ENCODE results near the gene ATOH1. TPM values are rescaled to one million over a fixed set of nuclear protein-coding genes. Genes with fewer than 3 reads are reported as not detected.

ATOH1 gene
- total and polyA plus RNA-seq, 2 of the 4 experiments (the other 2 are of a cell fraction): not detected

- no peak overlapping the region for H3K4me3 ChIP-seq (ENCODE audit: insufficient read depth, low read depth, low read length)
- no peak overlapping the region for H2AK5ac ChIP-seq (ENCODE audit: low read depth, low read length)
- H2BK5ac ChIP-seq (ENCODE audit: low read depth, low read length, poor library complexity, severe bottlenecking): no peak overlapping the region
- ChIA-PET POLR2A (ENCODE audit: unreplicated experiment) (no interaction called here), CTCF (no interaction called here)
- 19% methylated on average over 15 of the region's 42 CpGs; no CpG with 5 or more reads in 1 of the 2 experiments for WGBS, 2 experiments (ENCODE audit: extremely low coverage in 2 of 2, insufficient read length in 1 of 2)
- peaks cover 39% of the 10 kb centered on the region for H3K27me3 ChIP-seq (ENCODE audit: control insufficient read depth, insufficient read depth, low read length)
- H3K79me1 ChIP-seq (ENCODE audit: low read depth in 1 of 2, low read length in 2 of 2): no peaks in the 10 kb centered on the region
- H3K23ac ChIP-seq (ENCODE audit: low read depth, low read length): no peak overlapping the region
- in situ Hi-C loops (cut with MboI; ENCODE audit: low sequenced_read_pairs): no loop called here
- H2AFZ ChIP-seq (replicated peaks; ENCODE audit: low read length, poor library complexity): peak overlapping the region; percentile 64
- H3K4ac ChIP-seq (ENCODE audit: low read depth, low read length): no peak overlapping the region
- DNase-seq (no peak), ATAC-seq (ENCODE audit: low read depth) (no peak)
- BruUV-seq (replicated peaks): no TSS peak
- H3K4me1 ChIP-seq (ENCODE audit: control insufficient read depth, insufficient read depth, low read length): no peaks in the 10 kb centered on the region
- no peak overlapping the region; the same call in 1 of the 2 replicates for H2BK120ac ChIP-seq (ENCODE audit: low read depth, low read length)
- no peak overlapping the region for H4K8ac ChIP-seq (ENCODE audit: low read depth in 2 of 2, low read length in 2 of 2)
- H2AK9ac ChIP-seq (replicated peaks; ENCODE audit: low read depth, low read length, poor library complexity): no peak overlapping the region
- no peak overlapping the region; the same call in 1 of the 2 replicates for H2BK20ac ChIP-seq (ENCODE audit: low read depth, low read length)
- TF ChIP-seq NFE2L2 (IDR thresholded peaks at IDR 0.05; ENCODE audit: low read depth, low read length): no peak
- no peak for TF ChIP-seq ELK1 (IDR thresholded peaks at IDR 0.05; ENCODE audit: borderline replicate concordance, low read depth, low read length)
- no peak for TF ChIP-seq FOS (IDR thresholded peaks at IDR 0.05; ENCODE audit: low read depth, low read length)
- no peak for TF ChIP-seq RCOR1 (IDR thresholded peaks at IDR 0.05; ENCODE audit: insufficient replicate concordance, low read length)
- TF ChIP-seq CEBPB (IDR thresholded peaks at IDR 0.05; ENCODE audit: low read depth, low read length): no peak
- TF ChIP-seq SMC3 (IDR thresholded peaks at IDR 0.05; ENCODE audit: low read depth, low read length): no peak
- no peak for TF ChIP-seq MXI1 (IDR thresholded peaks at IDR 0.05; ENCODE audit: borderline replicate concordance, low read depth, low read length)
- no peak for TF ChIP-seq CHD1 (IDR thresholded peaks at IDR 0.05; ENCODE audit: low read depth, low read length)
- H4K5ac ChIP-seq (ENCODE audit: low read depth, low read length): no peak overlapping the region
- dilution Hi-C loops (cut with HindIII; ENCODE audit: low sequenced_read_pairs, unreplicated experiment): no loop called here
- no peaks in the 10 kb centered on the region; the same call in 1 of the 2 replicates for H4K20me1 ChIP-seq (ENCODE audit: insufficient read depth, low read length)
- no peak overlapping the region for H3K4me2 ChIP-seq (ENCODE audit: low read depth, low read length)
- no peak overlapping the region for H3K18ac ChIP-seq (ENCODE audit: low read depth, low read length)
- H3K9ac ChIP-seq (ENCODE audit: low read depth, low read length): no peak overlapping the region
- no peaks in the 10 kb centered on the region for H3K36me3 ChIP-seq (ENCODE audit: control insufficient read depth, insufficient read depth, low read length)
- H3K9me1 ChIP-seq (ENCODE audit: insufficient read depth, low read length): no peaks in the 10 kb centered on the region
- no peak overlapping the region for H2BK15ac ChIP-seq (ENCODE audit: low read depth, low read length)
- H4K91ac ChIP-seq (ENCODE audit: insufficient read depth, low read depth, low read length): no peak overlapping the region; the same call in 1 of the 2 replicates
- intact Hi-C loops (cut with micrococcal nuclease): no loop called here
- no peak overlapping the region for H3K14ac ChIP-seq (replicated peaks; ENCODE audit: low read depth, low read length)
- peaks cover 2% of the 10 kb centered on the region; the same call in 1 of the 2 replicates for H3K9me3 ChIP-seq (ENCODE audit: control insufficient read depth, insufficient read depth, low read length)
- no peak overlapping the region for H3K56ac ChIP-seq (ENCODE audit: extremely low read depth, insufficient read depth, low read length)
- no peak overlapping the region for H3K27ac ChIP-seq (ENCODE audit: insufficient read depth, low read length)
Observed at GRCh38 chr4:93834249-93835066, 5.9 kb downstream of the ATOH1 start.

Data from IMR-90 (cell line).